Smooth muscle cell of the brain vasculature (primary cell): ENCODE results near the gene GLS.
"Not testable (repeated sequence)": the region's sequence is repeated elsewhere in the genome, so short reads cannot be mapped to it uniquely, and the experiment has no call there.

ENCODE experiments used
- DNase-seq: peaks from one replicate; pipeline ENCODE4 v3.0.0-alpha.2; 2012; ENCODE audit warnings: low read depth, low spot score

GLS gene

GRCh38 chr2:190885844-190886243 is 5.2 kb downstream of the GLS start:
- DNase-seq, result not testable (repeated sequence)

GRCh38 chr2:190887089-190887488 is 6.5 kb downstream of the GLS start:
- no peak for DNase-seq

GRCh38 chr2:190888449-190888848 is 7.8 kb downstream of the GLS start:
- no peak for DNase-seq

- no peak for DNase-seq
Measured at GRCh38 chr2:190889175-190889943, 8.7 kb downstream of the GLS start.

- no peak for DNase-seq
Measured at GRCh38 chr2:190891372-190891771, 10.8 kb downstream of the GLS start.

GRCh38 chr2:190891889-190892288 is 11.3 kb downstream of the GLS start:
- DNase-seq, result no peak

GRCh38 chr2:190893157-190893556 is 12.5 kb downstream of the GLS start:
- DNase-seq, result no peak

- DNase-seq, result no peak
Measured at GRCh38 chr2:190896477-190896876, 15.9 kb downstream of the GLS start.

- no peak for DNase-seq
Measured at GRCh38 chr2:190903693-190904450, 23.3 kb downstream of the GLS start.

GRCh38 chr2:190904640-190905261 is 24.1 kb downstream of the GLS start:
- DNase-seq, result no peak

GRCh38 chr2:190908532-190908931 is 27.9 kb downstream of the GLS start:
- no peak for DNase-seq

- no peak for DNase-seq
Measured at GRCh38 chr2:190909680-190910079, 29.1 kb downstream of the GLS start.

GRCh38 chr2:190910341-190911136 is 29.9 kb downstream of the GLS start:
- DNase-seq, result no peak

- DNase-seq, result no peak
Measured at GRCh38 chr2:190911813-190912212, 31.2 kb downstream of the GLS start.

- no peak for DNase-seq
Measured at GRCh38 chr2:190912726-190913125, 32.1 kb downstream of the GLS start.

GRCh38 chr2:190913725-190914124 is 33.1 kb downstream of the GLS start:
- DNase-seq, result no peak

- DNase-seq, result no peak
Measured at GRCh38 chr2:190916829-190917228, 36.2 kb downstream of the GLS start.

- DNase-seq, result no peak
Measured at GRCh38 chr2:190920085-190920484, 39.5 kb downstream of the GLS start.

GRCh38 chr2:190922376-190922775 is 41.8 kb downstream of the GLS start:
- DNase-seq, result no peak

- DNase-seq, result no peak
Measured at GRCh38 chr2:190927301-190927700, 46.7 kb downstream of the GLS start.

GRCh38 chr2:190929919-190930318 is 49.3 kb downstream of the GLS start:
- DNase-seq, result no peak

- DNase-seq, result no peak
Measured at GRCh38 chr2:190930411-190930810, 49.8 kb downstream of the GLS start.
